GM19328 (cell line): Measurements from ENCODE around the gene P2RX3.
"Not testable (repeated sequence)": the region's sequence is repeated elsewhere in the genome, so short reads cannot be mapped to it uniquely, and the experiment has no call there.

Experiments used
- ATAC-seq: cut with Tn5 transposase; IDR thresholded peaks from one replicate; pipeline ENCODE4 v1.9.1; 2021; ENCODE audit warnings: mild to moderate bottlenecking, moderate library complexity; ENCODE audit not compliant: unreplicated experiment

P2RX3 gene

DNA sequence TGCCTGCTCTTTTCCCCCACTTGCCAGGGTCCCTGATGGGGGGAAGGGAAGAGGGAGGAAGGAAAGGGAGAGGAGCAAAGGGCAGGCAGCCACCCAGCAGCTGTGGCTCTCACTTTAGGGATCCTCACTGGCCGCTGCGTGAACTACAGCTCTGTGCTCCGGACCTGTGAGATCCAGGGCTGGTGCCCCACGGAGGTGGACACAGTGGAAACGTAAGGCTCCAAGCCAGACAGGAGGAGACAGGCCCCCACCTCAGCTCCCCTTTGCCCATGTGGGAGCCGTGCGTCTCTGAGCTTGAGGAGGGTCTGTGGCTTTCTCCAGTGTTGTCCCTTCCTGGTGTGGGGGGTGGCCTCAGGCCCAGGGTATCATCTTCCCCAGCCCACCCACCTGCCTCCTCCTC, 9.9 kb downstream of the P2RX3 start:
- ATAC-seq = no peak

DNA sequence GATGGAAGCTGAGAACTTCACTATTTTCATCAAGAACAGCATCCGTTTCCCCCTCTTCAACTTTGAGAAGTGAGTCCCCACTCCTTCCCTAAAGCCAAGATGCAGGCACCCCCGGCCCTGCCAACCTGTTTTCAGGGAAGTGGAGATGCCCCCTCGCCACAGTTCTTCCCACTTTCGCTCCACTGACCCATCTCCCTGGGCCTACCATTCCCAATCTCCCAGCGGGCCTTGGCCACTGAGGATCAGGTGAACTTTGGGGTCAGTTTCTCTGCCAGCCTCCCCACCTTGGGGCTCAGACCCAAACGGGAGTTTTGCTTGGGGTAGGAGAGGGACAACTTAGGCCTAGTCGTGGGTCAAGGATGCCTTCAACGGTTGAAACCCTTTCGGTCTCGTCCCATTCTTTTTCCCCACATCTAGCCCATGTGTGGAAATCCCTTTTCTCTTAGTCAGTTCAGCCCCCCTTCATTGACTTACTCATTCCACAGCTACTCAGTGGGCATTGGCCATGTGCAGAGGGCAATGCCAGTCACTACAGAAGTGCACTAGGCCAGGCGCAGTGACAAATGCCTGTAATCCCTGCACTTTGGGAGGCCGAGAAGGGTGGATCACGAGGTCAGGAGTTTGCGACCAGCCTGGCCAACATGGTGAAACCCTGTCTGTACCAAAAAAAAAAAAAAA, 10.6 kb downstream of the P2RX3 start:
- no peak for ATAC-seq

DNA sequence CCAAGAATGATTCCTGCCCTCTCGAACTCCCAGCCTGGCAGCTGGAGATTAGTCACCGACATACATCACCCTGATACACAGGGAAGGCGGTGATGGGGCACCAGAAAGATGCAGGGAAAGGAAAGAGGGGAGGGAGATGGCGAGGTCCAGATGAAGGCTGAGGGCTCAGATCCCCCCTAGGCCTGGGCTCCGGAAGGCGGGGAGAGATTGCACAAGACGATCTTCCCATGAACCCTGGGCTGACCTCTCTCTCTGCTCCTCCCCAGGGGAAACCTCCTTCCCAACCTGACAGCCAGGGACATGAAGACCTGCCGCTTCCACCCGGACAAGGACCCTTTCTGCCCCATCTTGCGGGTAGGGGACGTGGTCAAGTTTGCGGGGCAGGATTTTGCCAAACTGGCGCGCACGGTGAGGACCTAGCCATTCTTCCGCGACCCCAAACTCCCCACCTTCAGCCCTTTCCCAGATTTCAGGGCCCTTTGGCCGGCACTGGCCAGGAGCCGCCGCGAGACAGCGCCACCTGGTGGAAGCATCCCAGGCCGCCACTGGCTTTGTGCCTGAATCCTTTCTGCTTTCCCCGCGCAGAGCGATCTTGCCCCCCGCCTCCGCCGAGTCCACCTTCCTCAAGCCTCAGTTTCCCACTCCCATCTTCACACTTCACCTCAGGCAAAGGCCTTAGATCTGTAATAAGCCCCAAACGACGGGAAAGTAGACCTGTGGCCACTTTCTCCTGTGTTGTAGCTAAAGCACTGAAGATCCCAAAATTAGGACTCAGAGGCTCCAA, 11.5 kb downstream of the P2RX3 start:
- ATAC-seq = no peak

DNA sequence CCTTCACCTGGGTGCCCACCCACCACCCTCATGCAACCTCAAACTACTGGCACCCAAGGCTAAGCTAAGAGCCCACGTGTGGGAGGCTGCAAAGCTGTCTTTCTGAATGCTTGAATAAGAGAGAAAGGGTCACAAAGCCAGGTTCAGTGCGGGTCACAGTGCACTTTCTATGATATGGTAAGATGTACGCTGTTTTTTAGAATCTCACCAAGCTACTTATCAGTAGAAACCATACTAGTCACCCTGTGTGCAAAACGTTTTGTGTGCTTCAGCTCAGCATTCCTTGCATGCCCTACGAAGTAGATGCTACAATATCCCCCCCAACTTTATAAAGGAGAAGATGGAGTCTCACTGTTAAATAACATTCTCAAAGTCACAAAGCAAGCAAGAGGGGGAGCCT, 14.9 kb downstream of the P2RX3 start:
- no peak for ATAC-seq

DNA sequence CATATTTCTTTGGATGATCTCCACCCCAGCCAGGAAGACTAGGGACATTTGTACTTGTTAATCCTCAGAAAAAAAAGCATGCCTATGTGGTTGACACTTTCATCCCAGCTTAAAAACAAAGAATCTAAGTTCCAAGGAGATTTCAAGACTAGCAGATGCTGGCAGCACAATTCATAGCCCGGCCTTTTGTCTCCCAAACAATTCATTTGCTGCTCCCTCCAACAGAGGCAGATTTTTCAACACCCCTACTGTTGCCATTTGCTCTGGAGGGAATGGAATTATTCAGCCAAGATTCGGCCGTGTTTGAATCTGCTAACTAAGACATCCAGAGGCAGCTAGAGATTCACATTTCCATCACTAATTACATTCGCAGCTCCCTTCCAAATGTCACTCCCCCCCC, 15.3 kb downstream of the P2RX3 start:
- no peak for ATAC-seq

DNA sequence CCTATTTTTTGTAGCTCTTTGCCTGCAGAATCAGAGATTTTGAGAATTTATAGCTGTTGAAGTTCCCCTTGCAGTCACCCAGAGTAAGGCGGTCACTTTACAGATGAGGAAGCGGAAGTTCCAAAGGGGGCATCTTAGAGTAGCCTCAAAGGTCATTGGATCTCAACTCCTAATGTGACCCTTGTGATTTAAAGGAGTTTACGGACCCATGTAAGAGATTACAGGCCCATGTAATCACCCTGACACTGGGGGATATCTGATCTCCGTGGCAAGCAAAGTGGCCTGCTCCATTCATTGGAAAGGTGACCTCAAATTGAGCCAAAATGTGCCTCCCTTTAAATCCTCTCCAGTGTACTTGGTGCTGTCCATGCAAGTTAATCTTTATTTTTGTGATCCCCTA, 15.7 kb downstream of the P2RX3 start:
- ATAC-seq = no peak

DNA sequence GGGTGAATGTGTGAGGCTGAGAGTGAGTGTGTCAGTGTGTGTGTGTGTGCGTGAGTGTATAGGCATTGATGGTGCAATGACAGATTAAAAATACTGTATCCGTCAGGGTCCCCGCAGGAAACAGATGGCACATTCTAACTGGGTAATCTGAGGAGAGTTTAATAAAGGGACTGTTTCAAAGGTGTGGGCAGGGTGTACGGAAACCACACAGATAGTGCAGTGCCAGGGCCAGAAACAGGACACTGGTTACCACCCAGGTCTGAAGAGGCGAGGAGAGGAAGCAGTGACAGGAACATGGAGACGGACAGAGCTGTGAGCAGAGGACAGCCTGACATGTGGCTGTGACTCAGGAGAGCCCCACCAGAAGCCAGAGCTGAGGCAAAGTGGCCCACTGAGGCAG, 16.5 kb downstream of the P2RX3 start:
- ATAC-seq = no peak

DNA sequence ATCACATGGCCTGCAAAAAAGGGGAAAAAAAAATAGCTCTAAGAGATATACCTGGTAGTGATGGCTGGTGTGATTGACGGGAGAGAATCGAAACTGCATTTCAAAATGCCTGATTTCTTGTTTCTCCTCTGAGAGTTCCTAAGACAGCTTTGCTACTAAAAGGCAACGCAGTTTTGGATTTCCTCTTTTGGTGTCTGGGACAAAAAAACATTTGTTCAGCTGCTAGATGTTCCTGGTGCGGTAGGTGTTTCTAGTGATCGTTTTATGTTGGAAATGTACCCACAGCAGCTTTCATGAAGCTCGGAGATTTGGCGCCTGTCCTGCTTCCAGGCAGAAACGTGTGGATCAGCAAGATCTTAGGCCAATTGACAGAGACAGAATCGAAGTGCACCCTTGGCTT, 18.1 kb downstream of the P2RX3 start:
- no peak for ATAC-seq

DNA sequence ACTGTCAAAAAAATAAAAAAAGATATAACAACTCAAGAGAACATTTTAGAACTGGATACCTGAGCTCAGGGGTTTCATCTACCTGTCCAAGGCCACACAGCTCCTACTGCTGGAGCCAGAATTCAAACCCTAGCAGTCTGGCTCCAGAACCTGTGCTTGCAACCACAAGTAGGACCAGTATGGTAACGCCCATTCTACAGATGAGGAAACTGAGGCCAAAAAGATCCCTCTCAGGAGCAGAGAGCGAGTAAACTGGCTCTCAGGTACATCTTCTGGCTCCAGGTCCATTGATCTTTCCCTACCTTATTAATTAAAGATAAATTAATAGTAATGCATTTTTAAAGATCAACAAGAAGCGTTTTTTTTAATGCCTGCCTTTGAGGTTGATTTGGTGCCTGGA, 19.2 kb downstream of the P2RX3 start:
- ATAC-seq = no peak

DNA sequence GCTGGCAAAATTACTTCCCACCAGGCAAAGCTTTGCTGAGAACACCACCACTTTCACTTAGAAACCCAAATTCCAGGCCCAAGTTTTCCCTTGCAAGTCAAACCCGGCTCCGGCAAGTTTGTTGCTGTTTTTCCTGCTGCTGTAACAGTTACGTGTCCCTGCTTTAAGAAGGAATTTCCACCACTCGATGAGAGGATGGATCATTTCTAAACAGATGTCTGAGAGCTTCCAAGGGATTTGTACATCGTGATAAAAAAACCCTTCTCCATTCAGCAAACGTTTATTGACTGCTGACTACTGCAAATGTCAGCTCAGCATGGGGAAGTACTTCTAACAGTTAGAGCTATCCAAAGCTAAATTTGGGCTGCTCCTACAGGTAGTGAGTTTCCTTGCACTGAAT, 19.7 kb downstream of the P2RX3 start:
- ATAC-seq = no peak

DNA sequence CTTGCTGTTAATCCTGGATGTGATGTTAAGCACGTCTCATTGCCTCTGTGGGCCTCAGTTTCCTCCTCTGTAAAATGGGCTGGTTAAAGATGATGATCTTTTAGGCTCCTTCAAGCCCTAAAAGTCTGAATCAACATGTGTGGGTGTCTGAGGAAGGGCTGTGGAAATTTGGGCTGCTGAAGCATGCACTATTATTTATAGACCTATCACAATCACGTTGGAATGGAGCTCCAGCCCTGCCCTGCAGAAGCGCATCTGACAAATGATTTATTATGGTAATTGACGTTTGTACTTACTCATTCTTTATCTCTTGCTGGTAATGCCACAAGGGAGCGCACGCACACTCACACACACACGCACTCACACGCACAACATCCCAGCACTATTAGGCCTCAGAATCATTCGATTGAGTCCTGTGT, 20.4 kb downstream of the P2RX3 start:
- no peak for ATAC-seq

DNA sequence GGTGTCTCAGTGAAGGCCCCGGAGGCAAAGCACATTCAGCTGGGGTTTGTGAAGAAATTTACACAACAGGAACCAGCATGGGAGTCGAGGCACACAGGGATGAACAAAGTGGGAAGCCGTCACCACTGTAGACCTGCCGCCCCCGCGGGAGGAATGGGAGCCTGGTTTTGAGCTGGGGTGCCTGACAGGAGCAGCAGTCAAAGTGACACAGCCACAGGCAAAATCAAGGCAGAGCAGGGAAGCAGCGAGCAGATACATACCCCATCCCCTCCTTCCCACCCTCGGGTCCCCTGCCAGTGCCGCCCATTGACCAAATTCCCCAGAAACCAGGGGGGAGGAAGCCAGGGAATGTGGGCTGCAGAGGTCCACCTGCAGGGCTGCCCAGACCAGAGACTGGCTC, 20.8 kb downstream of the P2RX3 start:
- ATAC-seq = no peak

DNA sequence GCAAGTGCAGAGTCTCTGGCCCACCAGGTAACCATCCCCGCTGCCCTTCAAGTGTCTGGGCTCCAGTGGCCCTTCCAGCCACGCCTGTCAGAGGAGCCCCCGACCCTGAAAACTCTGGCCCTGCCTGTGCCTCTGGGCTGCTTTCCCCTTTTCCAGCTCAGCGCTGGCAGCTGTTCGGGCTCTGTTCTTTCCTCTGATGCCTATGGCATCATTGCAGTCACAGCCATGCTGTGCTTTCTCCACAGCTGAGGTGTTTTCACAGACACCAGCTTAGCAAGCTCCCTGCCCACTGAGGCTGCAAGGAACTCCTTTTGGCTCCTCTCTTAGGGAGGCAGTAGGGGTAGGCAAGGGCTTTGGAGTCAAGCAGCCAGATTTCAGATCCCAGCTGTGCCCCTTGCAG, 21.2 kb downstream of the P2RX3 start:
- ATAC-seq = no peak

DNA sequence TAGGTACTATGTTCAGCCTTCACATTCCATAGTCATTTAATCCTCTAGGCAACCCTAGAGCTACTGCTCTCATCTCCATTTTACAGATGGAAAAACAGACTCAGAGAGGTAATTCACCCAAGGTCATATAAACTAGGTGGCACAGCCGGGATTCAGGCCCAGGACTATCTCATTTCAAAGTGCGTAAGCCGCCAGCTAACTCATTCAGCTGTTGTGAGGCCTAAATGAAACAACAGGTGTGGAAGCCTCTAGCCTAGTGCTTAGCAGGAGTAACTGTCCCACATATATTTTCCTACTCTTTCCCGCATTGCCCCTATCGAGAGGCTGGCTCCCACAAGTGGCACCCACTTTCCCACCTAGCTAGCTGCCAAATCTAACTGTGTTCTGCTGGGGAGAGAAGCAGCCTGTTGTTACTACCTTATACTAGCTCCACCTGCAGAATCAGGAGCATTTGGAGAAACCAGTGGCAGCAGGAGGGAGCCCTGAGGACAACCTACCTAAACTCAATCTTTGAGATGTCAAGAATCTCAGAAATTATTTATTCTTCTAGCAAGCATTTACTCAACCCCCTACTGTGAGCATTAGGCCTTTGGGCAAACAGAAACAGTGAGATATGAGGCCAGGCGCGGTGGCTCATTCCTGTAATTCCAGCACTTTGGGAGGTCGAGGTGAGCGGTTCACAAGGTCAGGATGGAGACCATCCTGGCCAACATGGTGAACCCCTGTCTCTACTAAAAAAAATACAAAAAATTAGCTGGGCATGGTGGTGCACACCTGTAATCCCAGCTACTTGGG, 21.9 kb downstream of the P2RX3 start:
- ATAC-seq = no peak

DNA sequence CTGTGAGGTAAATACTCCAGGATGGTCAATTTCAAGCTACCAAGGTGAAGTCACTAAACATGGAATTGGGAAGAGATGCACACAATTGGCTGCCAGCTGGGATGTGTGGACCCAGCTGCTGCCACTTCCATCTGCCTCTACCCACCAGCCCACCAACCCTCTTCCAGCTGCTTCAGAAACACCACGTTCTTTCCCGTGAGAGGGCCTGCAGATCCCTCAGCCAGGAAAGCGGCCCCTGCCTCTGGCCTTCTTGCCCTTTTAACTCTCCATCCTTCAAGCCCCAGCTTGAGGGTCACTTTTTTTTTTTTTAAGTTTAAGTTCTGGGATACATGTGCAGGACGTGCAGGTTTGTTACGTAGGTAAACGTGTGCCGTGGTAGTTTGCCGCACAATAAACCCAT, 22.8 kb downstream of the P2RX3 start:
- no peak for ATAC-seq

DNA sequence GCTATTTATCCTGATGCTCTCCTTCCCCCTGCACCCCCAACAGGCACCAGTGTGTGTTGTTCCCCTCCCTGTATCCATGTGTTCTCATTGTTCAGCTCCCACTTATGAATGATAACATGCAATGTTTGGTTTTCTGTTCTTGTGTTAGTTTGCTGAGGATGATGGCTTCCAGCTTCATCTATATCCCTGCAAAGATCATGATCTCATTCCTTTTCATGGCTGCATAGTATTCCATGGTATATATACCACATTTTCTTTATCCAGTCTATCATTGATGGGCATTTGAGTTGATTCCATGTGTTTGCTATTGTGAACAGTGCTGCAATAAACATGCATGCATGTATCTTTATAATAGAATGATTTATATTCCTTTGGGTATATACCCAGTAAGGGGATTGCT, 23.3 kb downstream of the P2RX3 start:
- not testable (repeated sequence) for ATAC-seq

DNA sequence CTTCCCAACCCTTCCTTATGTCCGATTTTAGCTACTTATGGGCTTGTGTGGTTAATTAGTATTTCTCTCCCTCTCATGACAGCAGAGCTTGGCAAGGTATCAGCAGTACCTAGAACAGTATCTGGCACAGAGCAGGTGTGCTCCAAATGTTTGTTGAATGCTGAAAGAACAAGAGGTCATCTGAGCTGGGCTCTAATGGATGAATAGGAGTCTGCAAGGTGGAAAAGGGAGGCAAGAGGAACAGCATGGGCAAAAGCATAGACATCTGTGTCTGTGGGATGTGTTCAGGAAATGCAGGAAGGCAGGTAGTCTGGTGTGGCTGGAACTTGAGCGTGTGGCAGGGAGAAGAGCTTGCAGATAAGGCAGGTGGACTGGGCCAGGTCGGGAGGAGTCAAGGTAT, 23.8 kb downstream of the P2RX3 start:
- no peak for ATAC-seq

DNA sequence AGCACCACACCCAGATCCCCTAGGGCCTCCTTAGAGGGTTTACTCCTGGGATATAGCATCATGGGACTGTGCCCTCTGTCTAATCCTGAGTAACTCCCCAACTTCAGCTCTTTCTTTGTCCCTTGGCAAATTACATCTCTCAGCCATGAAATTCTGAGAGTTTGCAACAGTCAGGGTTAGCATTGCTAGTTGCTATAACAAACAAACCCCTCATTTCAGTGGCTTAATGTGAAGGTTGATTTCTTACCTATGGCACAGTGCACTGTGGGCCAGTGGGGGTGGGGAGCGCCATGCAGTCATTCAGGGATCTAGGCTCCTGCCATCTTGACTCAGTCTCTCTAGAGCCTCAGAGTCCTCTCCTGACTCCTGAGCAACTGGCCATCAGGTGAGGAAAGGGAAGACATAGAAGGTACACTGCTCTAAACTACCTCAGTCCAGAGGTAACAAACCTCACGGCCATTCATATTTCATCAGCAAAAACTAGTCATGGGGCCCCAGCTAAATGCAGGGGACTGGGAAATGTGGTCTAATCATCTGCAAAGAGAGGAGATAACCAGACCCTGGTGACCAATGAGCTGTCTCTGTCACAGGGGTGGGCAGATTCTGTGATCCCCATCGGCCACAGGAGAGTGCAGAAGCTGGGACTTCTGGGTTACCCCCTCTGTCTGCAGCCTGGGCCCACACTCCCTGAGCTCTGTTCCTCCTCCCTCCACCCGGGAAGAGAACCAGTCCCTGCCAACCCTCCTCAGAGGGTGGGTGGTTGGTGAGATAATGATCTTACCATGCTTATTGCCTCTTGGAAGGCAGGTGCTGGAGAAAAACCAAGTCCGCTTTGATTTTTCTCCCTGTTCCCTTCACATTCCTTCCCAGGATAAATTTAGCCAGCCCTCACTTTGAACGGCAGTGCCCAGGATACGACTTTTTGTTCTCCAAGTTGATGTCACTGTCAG, 25.3 kb downstream of the P2RX3 start:
- no peak for ATAC-seq

DNA sequence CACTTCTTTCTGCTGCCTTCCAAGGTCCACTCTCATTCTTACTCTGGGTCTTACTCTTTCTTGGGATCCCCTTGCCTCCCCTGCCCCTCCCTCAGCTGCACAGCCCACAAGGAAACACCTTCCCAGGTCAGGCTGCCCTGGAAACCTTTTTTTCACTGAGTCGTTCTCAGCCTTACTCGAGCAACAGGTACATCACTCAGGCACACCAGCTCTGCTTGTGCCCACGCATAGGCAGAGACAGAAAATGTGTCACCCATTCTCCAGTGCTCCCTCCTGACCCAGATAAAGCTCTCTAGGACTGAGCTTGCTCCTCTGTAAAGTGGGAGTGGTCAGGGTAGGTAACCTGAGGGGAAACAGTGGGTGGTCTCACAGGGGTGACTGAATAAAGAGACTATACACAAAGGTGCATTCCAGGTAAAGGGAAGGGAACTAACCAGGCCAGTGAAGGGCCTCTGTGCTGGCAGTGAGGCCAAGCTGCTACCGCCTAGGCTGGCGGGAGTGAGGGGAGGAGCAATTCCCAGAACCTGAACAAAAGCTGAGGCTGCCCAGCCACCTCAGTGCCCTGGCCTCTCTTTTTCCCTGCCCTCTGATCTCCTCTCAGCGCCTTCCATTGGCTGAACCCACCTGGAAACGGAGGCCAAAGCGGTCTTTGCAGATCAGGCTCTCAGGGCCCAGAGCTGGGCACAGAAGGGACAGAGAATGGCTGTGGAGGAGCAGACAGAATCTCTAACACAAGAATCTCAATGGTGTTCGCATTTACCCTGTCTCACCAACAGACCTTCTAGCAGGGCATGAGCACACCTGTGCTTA, 26.9 kb downstream of the P2RX3 start:
- ATAC-seq = no peak
